Stomach (tissue), 4 donors: ENCODE data around the gene NCAPG2.

ENCODE experiments used
- POLR2A ChIP-seq, 4 donors: fragments of 450-650 bp; IDR thresholded peaks; one replicate each; pipeline ENCODE4 v1.6.1; 2016; ENCODE audit warnings: antibody characterized with exemption in 4 of 4, control low read depth in 2 of 4, mild to moderate bottlenecking in 1 of 4, moderate library complexity in 1 of 4
- POLR2AphosphoS5 ChIP-seq, 3 donors: sonication (generic); formaldehyde crosslinking; IDR thresholded peaks; one replicate each; pipeline ENCODE4 v1.6.1; 2016; ENCODE audit warnings: antibody characterized with exemption in 3 of 3
- TF ChIP-seq, protein P1 (sequence below), 7 experiments: fragments of 450-650 bp in 4 of 7; fragments of 200-600 bp in 3 of 7; sonication (generic) in 3 of 7; IDR thresholded peaks; one replicate each; pipeline ENCODE4 v1.5.1; 2016 to 2019; ENCODE audit warnings: antibody characterized with exemption in 7 of 7, control low read depth in 2 of 7, mild to moderate bottlenecking in 1 of 7

DNA sequence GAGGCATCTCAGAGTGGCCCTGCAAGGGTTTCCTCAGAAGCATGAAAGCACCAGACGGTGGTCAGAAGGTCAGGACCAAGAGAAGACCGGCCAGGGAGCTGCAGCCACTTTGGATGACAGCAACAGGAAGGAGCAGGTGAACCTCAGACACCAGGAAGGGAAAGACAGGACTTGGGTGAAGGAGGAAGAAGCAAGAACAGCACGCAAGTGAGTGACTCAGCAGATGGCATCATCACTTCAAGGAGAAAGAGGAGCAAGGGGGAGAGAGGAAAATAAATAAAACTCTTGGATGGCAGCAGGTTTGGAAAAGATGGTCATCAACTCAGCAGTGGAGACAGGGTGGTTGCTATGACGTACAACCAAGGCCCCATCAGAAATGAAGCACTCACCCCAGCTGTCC lies 31.6 kb downstream of the NCAPG2 start:
- TF ChIP-seq, protein P1, sequence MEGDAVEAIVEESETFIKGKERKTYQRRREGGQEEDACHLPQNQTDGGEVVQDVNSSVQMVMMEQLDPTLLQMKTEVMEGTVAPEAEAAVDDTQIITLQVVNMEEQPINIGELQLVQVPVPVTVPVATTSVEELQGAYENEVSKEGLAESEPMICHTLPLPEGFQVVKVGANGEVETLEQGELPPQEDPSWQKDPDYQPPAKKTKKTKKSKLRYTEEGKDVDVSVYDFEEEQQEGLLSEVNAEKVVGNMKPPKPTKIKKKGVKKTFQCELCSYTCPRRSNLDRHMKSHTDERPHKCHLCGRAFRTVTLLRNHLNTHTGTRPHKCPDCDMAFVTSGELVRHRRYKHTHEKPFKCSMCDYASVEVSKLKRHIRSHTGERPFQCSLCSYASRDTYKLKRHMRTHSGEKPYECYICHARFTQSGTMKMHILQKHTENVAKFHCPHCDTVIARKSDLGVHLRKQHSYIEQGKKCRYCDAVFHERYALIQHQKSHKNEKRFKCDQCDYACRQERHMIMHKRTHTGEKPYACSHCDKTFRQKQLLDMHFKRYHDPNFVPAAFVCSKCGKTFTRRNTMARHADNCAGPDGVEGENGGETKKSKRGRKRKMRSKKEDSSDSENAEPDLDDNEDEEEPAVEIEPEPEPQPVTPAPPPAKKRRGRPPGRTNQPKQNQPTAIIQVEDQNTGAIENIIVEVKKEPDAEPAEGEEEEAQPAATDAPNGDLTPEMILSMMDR (IDR thresholded peaks at IDR 0.05), result no peak
- TF ChIP-seq POLR2AphosphoS5 (IDR thresholded peaks at IDR 0.05) (no peak), POLR2A (IDR thresholded peaks at IDR 0.05) (no peak)
